ENCODE measurements around the gene RAVER1. TPM values are rescaled to one million over a fixed set of nuclear protein-coding genes. Genes with fewer than 3 reads are reported as not detected.

RAVER1 gene
- total and polyA plus RNA-seq, 2 donors (not counting 1 experiment from before 2014, with no cell fraction given) = 21.0 to 62.7 TPM

DNA sequence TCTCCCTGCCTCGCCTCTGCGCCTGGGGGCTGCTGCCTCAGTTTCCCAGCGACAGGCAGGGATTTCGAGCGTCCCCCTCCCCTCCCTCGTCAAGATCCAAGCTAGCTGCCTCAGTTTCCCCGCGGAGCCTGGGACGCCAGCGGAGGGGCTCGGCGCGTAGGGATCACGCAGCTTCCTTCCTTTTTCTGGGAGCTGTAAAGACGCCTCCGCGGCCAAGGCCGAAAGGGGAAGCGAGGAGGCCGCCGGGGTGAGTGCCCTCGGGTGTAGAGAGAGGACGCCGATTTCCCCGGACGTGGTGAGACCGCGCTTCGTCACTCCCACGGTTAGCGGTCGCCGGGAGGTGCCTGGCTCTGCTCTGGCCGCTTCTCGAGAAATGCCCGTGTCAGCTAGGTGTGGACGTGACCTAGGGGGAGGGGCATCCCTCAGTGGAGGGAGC, 63.1 kb downstream of the RAVER1 start:
- Histone ChIP-seq H4K20me1 (ENCODE audit: control insufficient read depth, insufficient read depth, low read length, poor library complexity, severe bottlenecking) (no peaks in the 10 kb centered on the region), H3K79me2 (ENCODE audit: control insufficient read depth, insufficient read depth, low read length) (peaks cover 3% of the 10 kb centered on the region), H3K4me2 (replicated peaks; ENCODE audit: low read depth, low read length, poor library complexity, severe bottlenecking) (peak overlapping the region; percentile 84), H3K9ac (ENCODE audit: low read length) (peak overlapping the region; percentile 74), H3K27ac (ENCODE audit: low read length in 2 of 2) (peak overlapping the region; percentile 90 to 97), H2AFZ (ENCODE audit: insufficient read depth, low read depth, low read length, poor library complexity, severe bottlenecking) (peak overlapping the region; percentile 12), H3K4me3 (ENCODE audit: control extremely low read depth in 1 of 5, extremely low read depth in 1 of 5, insufficient read depth in 1 of 5, low read depth in 2 of 5, low read length in 4 of 5) (peak overlapping the region; percentile 41 to 72 (median 56)), H3K9me3 (ENCODE audit: control extremely low read depth in 1 of 3, control insufficient read depth in 2 of 3, insufficient read depth in 1 of 3, low read length in 2 of 3) (no peaks in the 10 kb centered on the region), H3K27me3 (replicated peaks in 1 of 4; ENCODE audit: control extremely low read depth in 1 of 4, control insufficient read depth in 3 of 4, insufficient read depth in 4 of 4, low read length in 3 of 4) (no peaks in the 10 kb centered on the region), H3K36me3 (replicated peaks in 1 of 2; ENCODE audit: control extremely low read depth in 1 of 2, control insufficient read depth in 1 of 2, extremely low read depth in 1 of 2, insufficient read depth in 2 of 2, low read length in 1 of 2) (peaks cover 0 to 3% of the 10 kb centered on the region in 2 experiments), H3K4me1 (ENCODE audit: control insufficient read depth in 2 of 2, insufficient read depth in 2 of 2, low read length in 2 of 2) (peaks cover 13 to 35% of the 10 kb centered on the region in 2 donors)
- TF ChIP-seq, protein P1, sequence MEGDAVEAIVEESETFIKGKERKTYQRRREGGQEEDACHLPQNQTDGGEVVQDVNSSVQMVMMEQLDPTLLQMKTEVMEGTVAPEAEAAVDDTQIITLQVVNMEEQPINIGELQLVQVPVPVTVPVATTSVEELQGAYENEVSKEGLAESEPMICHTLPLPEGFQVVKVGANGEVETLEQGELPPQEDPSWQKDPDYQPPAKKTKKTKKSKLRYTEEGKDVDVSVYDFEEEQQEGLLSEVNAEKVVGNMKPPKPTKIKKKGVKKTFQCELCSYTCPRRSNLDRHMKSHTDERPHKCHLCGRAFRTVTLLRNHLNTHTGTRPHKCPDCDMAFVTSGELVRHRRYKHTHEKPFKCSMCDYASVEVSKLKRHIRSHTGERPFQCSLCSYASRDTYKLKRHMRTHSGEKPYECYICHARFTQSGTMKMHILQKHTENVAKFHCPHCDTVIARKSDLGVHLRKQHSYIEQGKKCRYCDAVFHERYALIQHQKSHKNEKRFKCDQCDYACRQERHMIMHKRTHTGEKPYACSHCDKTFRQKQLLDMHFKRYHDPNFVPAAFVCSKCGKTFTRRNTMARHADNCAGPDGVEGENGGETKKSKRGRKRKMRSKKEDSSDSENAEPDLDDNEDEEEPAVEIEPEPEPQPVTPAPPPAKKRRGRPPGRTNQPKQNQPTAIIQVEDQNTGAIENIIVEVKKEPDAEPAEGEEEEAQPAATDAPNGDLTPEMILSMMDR (IDR thresholded peaks at IDR 0.05) = no peak
- no peak for TF ChIP-seq EZH2 (IDR thresholded peaks at IDR 0.05; ENCODE audit: borderline replicate concordance, insufficient read depth, low read depth, low read length, poor library complexity, severe bottlenecking)
- intact Hi-C loops (cut with micrococcal nuclease) = loop anchor here (1.0 to 2.0 kb wide), 6 partner anchors 17 to 111 kb away; partner anchors contain the start of genes FDX2, ICAM4, RAVER1 and TYK2
- Mint-ChIP-seq H3K27ac (peak overlapping the region; percentile 94), H3K9me3 (ENCODE audit: insufficient read depth) (no peaks in the 10 kb centered on the region), H3K4me1 (peaks cover 35% of the 10 kb centered on the region), H3K27me3 (no peaks in the 10 kb centered on the region), H3K4me3 (peak overlapping the region; percentile 88)
- ChIA-PET POLR2A (interaction anchor here (0.6 to 3.5 kb wide), 12 partner anchors 10 to 374 kb away, joined by 3 to 32 read pairs (median 4); partner anchors contain the start of genes ICAM4, ICAM5, RAVER1 and TYK2), CTCF (interaction anchor here (0.7 to 9.2 kb wide), 25 partner anchors 10 to 372 kb away, joined by 3 to 570 read pairs (median 6); partner anchors contain the start of genes CDC37, ICAM4, ICAM5 and KRI1)
- ATAC-seq (ENCODE audit: low read depth) (peak; percentile 64), DNase-seq (peak; percentile 93)
- 1% methylated on average over 33 of the region's 37 CpGs for WGBS (ENCODE audit: insufficient coverage)
